Right ventricle myocardium superior (tissue), 1 donor: ENCODE results near the gene PI4KB. TPM values are rescaled to one million over a fixed set of nuclear protein-coding genes. Genes with fewer than 3 reads are reported as not detected.

Experiments used
- ATAC-seq: fragments of 200-7000 bp; cut with Tn5 transposase; one replicate; pipeline ENCODE4 v1.9.1; 2020; ENCODE audit warnings: mild to moderate bottlenecking; ENCODE audit not compliant: poor library complexity
- DNase-seq: peaks from one replicate; pipeline ENCODE4 v3.0.0-alpha.2; 2020
- intact Hi-C: fragments of 100-400 bp; cut with DNase I; formaldehyde crosslinking; loops from one replicate; pipeline ENCODE4 v1.11.2; 2022
- total RNA-seq: library from RNA; stranded (reverse); fragmentation: NEBNext Ultra II Directional; extraction: Animal tissue kit (Norgen Biotek cat#: 25700); gene quantifications from one replicate; pipeline ENCODE4 v1.2.1, GENCODE V29; 2021
- donor health status: DM: no; HTN: yes; CAD: no; lungs with severe emphysema.

Gene PI4KB
- total RNA-seq, 1 donor from 2014 or later, result 41.0 TPM

- peak; percentile 75 for DNase-seq
- ATAC-seq, result peak; percentile 50
- intact Hi-C loops, result loop anchor here (2.0 kb wide), 1 partner anchor 57 kb away; no protein-coding TSS in a partner anchor
Measured at GRCh38 chr1:151251656-151252470, 75.4 kb downstream of the PI4KB start.

GRCh38 chr1:151246786-151247185, 80.4 kb downstream of the PI4KB start:
- intact Hi-C loops, result no loop called here
- ATAC-seq (no peak), DNase-seq (no peak)

GRCh38 chr1:151243683-151244216, 83.5 kb downstream of the PI4KB start:
- no peak for ATAC-seq
- no peak for DNase-seq
- intact Hi-C loops, result no loop called here

GRCh38 chr1:151242442-151242841, 84.8 kb downstream of the PI4KB start:
- intact Hi-C loops, result no loop called here
- DNase-seq, result no peak
- no peak for ATAC-seq

Other genes with a start within 250 kb of the PI4KB start
- 56.6 TPM for gene SEMA6C, start 180.8 kb downstream of the PI4KB start, total RNA-seq
- gene TNFAIP8L2, start 170.8 kb downstream of the PI4KB start, total RNA-seq, result 1.5 TPM
- 10.7 TPM for gene LYSMD1, start 161.5 kb downstream of the PI4KB start, total RNA-seq
- gene SCNM1, start 161.3 kb downstream of the PI4KB start, total RNA-seq, result 17.5 TPM
- not detected for gene TMOD4, start 151.4 kb downstream of the PI4KB start, total RNA-seq
- gene VPS72, start 137.2 kb downstream of the PI4KB start, total RNA-seq, result 37.5 TPM
- 33.5 TPM for gene PIP5K1A, start 128.9 kb downstream of the PI4KB start, total RNA-seq
- gene PSMD4, start 72.7 kb downstream of the PI4KB start, total RNA-seq, result 138 TPM
- 12.4 TPM for gene ZNF687, start 45.1 kb downstream of the PI4KB start, total RNA-seq
- gene RFX5, start 19.8 kb upstream of the PI4KB start, total RNA-seq, result 16.3 TPM
- 119 TPM for gene SELENBP1, start 45.3 kb upstream of the PI4KB start, total RNA-seq
- 177 TPM for gene PSMB4, start 72.2 kb upstream of the PI4KB start, total RNA-seq
- gene POGZ, start 132.1 kb upstream of the PI4KB start, total RNA-seq, result 42.0 TPM
- 0.27 TPM for gene CGN, start 184.0 kb upstream of the PI4KB start, total RNA-seq
- 3.4 TPM for gene TUFT1, start 212.9 kb upstream of the PI4KB start, total RNA-seq